Ishikawa (cell line): ENCODE data around the gene CROT.

Experiments used
- CEBPB ChIP-seq: IDR thresholded peaks from 2 replicates; pipeline ENCODE4 v1.6.1; 2012
- CREB1 ChIP-seq: IDR thresholded peaks from 2 replicates; pipeline ENCODE4 v1.6.1; 2012; ENCODE audit warnings: low read depth
- MAX ChIP-seq: IDR thresholded peaks from 2 replicates; pipeline ENCODE4 v1.6.1; 2012
- NFIC ChIP-seq: IDR thresholded peaks from 2 replicates; pipeline ENCODE4 v1.6.1; 2012
- RAD21 ChIP-seq: IDR thresholded peaks from 2 replicates; pipeline ENCODE4 v1.6.1; 2012; ENCODE audit warnings: low read depth
- REST ChIP-seq: IDR thresholded peaks from 2 replicates; pipeline ENCODE4 v1.6.1; 2012; ENCODE audit warnings: low read depth, mild to moderate bottlenecking
- TEAD4 ChIP-seq: IDR thresholded peaks from 2 replicates; pipeline ENCODE4 v1.6.1; 2012
- ZBTB7A ChIP-seq: IDR thresholded peaks from 2 replicates; pipeline ENCODE4 v1.6.1; 2012; ENCODE audit warnings: low read depth

- TF ChIP-seq CEBPB, result no peak
- TF ChIP-seq REST, result no peak
- TF ChIP-seq RAD21, result no peak
- no peak for TF ChIP-seq MAX
- TF ChIP-seq ZBTB7A, result no peak
- no peak for TF ChIP-seq TEAD4
- TF ChIP-seq CREB1, result no peak
- no peak for TF ChIP-seq NFIC
Measured at GRCh38 chr7:87370660-87371180, 25.3 kb downstream of the CROT start.
